ENCODE results near the gene STRAP.

DNA sequence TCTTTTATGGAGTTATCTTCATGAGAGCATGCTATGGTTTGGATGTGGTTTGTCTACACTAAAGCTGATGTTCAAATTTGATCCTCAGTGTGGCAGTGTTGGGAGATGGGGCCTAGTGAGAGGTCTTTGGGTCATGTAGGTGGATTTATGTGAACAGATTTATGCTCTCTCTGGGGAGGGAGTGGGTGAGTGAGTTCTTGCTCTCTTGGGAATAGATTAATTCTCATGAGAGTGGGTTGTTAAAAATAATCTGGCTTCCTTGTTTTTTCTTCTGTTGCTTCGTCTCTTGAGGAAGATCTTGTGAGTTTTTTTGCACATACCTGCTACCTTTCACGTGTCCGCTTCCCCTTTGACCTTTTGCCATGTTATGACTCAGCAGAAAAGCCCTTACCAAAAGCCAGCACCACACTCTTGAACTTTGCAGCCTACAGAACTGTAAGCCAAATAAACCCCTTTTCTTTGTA lies 49.4 kb downstream of the STRAP start:
- TF ChIP-seq, protein P1, sequence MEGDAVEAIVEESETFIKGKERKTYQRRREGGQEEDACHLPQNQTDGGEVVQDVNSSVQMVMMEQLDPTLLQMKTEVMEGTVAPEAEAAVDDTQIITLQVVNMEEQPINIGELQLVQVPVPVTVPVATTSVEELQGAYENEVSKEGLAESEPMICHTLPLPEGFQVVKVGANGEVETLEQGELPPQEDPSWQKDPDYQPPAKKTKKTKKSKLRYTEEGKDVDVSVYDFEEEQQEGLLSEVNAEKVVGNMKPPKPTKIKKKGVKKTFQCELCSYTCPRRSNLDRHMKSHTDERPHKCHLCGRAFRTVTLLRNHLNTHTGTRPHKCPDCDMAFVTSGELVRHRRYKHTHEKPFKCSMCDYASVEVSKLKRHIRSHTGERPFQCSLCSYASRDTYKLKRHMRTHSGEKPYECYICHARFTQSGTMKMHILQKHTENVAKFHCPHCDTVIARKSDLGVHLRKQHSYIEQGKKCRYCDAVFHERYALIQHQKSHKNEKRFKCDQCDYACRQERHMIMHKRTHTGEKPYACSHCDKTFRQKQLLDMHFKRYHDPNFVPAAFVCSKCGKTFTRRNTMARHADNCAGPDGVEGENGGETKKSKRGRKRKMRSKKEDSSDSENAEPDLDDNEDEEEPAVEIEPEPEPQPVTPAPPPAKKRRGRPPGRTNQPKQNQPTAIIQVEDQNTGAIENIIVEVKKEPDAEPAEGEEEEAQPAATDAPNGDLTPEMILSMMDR (conservative IDR thresholded peaks at IDR 0.05; ENCODE audit: low read depth, low read length), result 0 out of 2 replicates have a peak, but pooled peaks have one; percentile 3
- TF ChIP-seq BHLHE40 (IDR thresholded peaks at IDR 0.05; ENCODE audit: low read depth, low read length) (no peak), RAD21 (IDR thresholded peaks at IDR 0.05; ENCODE audit: low read length) (no peak), POLR2A (IDR thresholded peaks at IDR 0.05; ENCODE audit: low read depth, low read length) (no peak), FOS (IDR thresholded peaks at IDR 0.05; ENCODE audit: low read depth, low read length) (no peak), RCOR1 (IDR thresholded peaks at IDR 0.05; ENCODE audit: insufficient replicate concordance, low read length) (no peak), SMC3 (IDR thresholded peaks at IDR 0.05; ENCODE audit: low read depth, low read length) (no peak), RFX5 (IDR thresholded peaks at IDR 0.05; ENCODE audit: low read depth, low read length) (no peak), MXI1 (IDR thresholded peaks at IDR 0.05; ENCODE audit: borderline replicate concordance, low read depth, low read length) (no peak), MAFK (IDR thresholded peaks at IDR 0.05; ENCODE audit: low read depth, low read length) (0 out of 2 replicates have a peak, but pooled peaks have one; percentile 26), MAZ (IDR thresholded peaks at IDR 0.05; ENCODE audit: borderline replicate concordance, low read depth, low read length) (no peak), CHD1 (IDR thresholded peaks at IDR 0.05; ENCODE audit: low read depth, low read length) (no peak)
- TF ChIP-seq, protein P2, sequence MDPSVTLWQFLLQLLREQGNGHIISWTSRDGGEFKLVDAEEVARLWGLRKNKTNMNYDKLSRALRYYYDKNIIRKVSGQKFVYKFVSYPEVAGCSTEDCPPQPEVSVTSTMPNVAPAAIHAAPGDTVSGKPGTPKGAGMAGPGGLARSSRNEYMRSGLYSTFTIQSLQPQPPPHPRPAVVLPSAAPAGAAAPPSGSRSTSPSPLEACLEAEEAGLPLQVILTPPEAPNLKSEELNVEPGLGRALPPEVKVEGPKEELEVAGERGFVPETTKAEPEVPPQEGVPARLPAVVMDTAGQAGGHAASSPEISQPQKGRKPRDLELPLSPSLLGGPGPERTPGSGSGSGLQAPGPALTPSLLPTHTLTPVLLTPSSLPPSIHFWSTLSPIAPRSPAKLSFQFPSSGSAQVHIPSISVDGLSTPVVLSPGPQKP (IDR thresholded peaks at IDR 0.05; ENCODE audit: borderline replicate concordance, low read depth, low read length), result no peak

Measured in IMR-90 (cell line).